PC-9 (cell line): ENCODE measurements around the gene CD300A. TPM values are rescaled to one million over a fixed set of nuclear protein-coding genes. Genes with fewer than 3 reads are reported as not detected.

Experiments used
- BruUV-seq: library from RNA; stranded (reverse); fragments of 400-500 nt; replicated peaks from 2 replicates; lab custom pipeline; 2021; lab: Mats Ljungman, UMichigan
- CTCF ChIA-PET: fragments of 300-600 bp; sonication (Branson Sonifier 250); formaldehyde crosslinking; loops from one replicate; lab custom pipeline; 2022; ENCODE audit warnings: antibody characterized with exemption; lab: Charles Lee
- POLR2A ChIA-PET: fragments of 300-600 bp; sonication (Branson Sonifier 250); formaldehyde crosslinking; loops from one replicate; lab custom pipeline; 2022; ENCODE audit warnings: antibody characterized with exemption; ENCODE audit not compliant: unreplicated experiment; lab: Charles Lee
- DNase-seq, 2 experiments: peaks; one replicate each; pipeline versions ENCODE4 v3.0.0 to v3.0.0-alpha.2; 2015 to 2022; ENCODE audit warnings: mixed read lengths in 1 of 2
- H2AFZ ChIP-seq: fragments of 200-600 bp; sonication (generic); 2 replicates; pipeline ENCODE4 v1.8.1; 2017; ENCODE audit warnings: antibody characterized with exemption
- H3F3A ChIP-seq: fragments of 200-600 bp; sonication (generic); 2 replicates; pipeline ENCODE4 v1.8.1; 2017; ENCODE audit warnings: antibody characterized with exemption, mild to moderate bottlenecking, low read depth; ENCODE audit not compliant: insufficient read depth
- H3K27ac ChIP-seq: fragments of 200-600 bp; sonication (generic); 2 replicates; pipeline ENCODE4 v1.6.1; 2016; ENCODE audit warnings: mixed run types
- H3K27me3 ChIP-seq: fragments of 200-600 bp; sonication (generic); 2 replicates; pipeline ENCODE4 v1.6.1; 2016; ENCODE audit warnings: low read depth, mixed run types; ENCODE audit not compliant: insufficient read depth
- H3K36me3 ChIP-seq: fragments of 200-600 bp; sonication (generic); 2 replicates; pipeline ENCODE4 v1.6.1; 2016; ENCODE audit warnings: low read depth, mixed run types
- H3K4me1 ChIP-seq: fragments of 200-600 bp; sonication (generic); replicated peaks from 2 replicates; pipeline ENCODE4 v1.6.1; 2016; ENCODE audit warnings: mixed run types; ENCODE audit not compliant: insufficient read depth
- H3K4me2 ChIP-seq: fragments of 200-600 bp; sonication (generic); 2 replicates; pipeline ENCODE4 v1.6.1; 2017; ENCODE audit warnings: mixed run types
- H3K4me3 ChIP-seq: fragments of 200-600 bp; sonication (generic); 2 replicates; pipeline ENCODE4 v1.6.1; 2016; ENCODE audit warnings: mixed run types
- H3K79me2 ChIP-seq: fragments of 200-600 bp; sonication (generic); 2 replicates; pipeline ENCODE4 v1.6.1; 2017; ENCODE audit warnings: low read depth, mixed run types
- H3K9me2 ChIP-seq: fragments of 200-600 bp; sonication (generic); 2 replicates; pipeline ENCODE4 v1.8.1; 2017; ENCODE audit warnings: mild to moderate bottlenecking; ENCODE audit not compliant: insufficient read depth
- H3K9me3 ChIP-seq: fragments of 200-600 bp; sonication (generic); 2 replicates; pipeline ENCODE4 v1.8.1; 2016; ENCODE audit warnings: low read depth; ENCODE audit not compliant: insufficient read depth
- H4K20me1 ChIP-seq: fragments of 200-600 bp; sonication (generic); 2 replicates; pipeline ENCODE4 v1.8.1; 2017; ENCODE audit not compliant: insufficient read depth
- EZH2 ChIP-seq: fragments of 200-600 bp; sonication (generic); IDR thresholded peaks from 2 replicates; pipeline ENCODE4 v1.8.0; 2017; ENCODE audit warnings: antibody characterized with exemption, low read depth
- intact Hi-C: fragments of 100-400 bp; cut with micrococcal nuclease; formaldehyde crosslinking; loops from one replicate; pipeline ENCODE4 v1.10.0; 2022; ENCODE audit not compliant: unreplicated experiment
- total RNA-seq: library from RNA; stranded (reverse); gene quantifications from 2 replicates; pipeline ENCODE4 v1.2.3, GENCODE V29; 2021
- TF ChIP-seq, protein P1 (sequence below): fragments of 200-600 bp; sonication (generic); conservative IDR thresholded peaks from 2 replicates; pipeline ENCODE4 v1.6.1; 2017; ENCODE audit warnings: mixed run types, antibody characterized with exemption, mild to moderate bottlenecking, moderate library complexity

CD300A gene
- total RNA-seq, 1 experiment from 2014 or later: not detected

DNA sequence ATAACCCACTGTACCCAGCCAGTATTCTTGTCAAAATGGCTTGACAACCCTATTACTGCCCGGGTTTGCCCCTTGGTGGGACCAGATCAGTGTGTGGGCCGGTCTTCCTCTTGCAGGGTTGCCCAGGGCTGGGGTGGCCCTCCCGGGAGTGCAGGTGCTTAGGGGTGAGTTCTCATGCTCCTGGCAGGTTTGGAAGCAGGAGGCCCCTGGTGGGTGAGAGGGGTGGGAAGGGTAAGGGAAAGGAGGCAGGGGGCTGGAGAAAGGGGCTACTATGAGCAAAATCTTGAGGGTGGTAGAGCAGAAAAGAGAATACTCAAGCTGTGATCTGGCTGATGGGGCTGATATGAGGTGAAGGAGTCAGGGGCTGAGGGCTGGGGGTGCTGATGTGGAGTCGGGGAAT lies 6.5 kb downstream of the CD300A start:
- Histone ChIP-seq H3K9me3 (peaks cover 9% of the 10 kb centered on the region; the same call in 1 of the 2 replicates), H3K27me3 (peaks cover 86% of the 10 kb centered on the region), H3K4me3 (no peak overlapping the region), H3K27ac (no peak overlapping the region), H3K4me2 (no peak overlapping the region), H3K79me2 (no peaks in the 10 kb centered on the region), H3K9me2 (no peaks in the 10 kb centered on the region), H4K20me1 (no peaks in the 10 kb centered on the region), H3K4me1 (no peaks in the 10 kb centered on the region), H2AFZ (no peak overlapping the region), H3F3A (no peaks in the 10 kb centered on the region), H3K36me3 (no peaks in the 10 kb centered on the region)
- intact Hi-C loops: no loop called here
- TF ChIP-seq, protein P1, sequence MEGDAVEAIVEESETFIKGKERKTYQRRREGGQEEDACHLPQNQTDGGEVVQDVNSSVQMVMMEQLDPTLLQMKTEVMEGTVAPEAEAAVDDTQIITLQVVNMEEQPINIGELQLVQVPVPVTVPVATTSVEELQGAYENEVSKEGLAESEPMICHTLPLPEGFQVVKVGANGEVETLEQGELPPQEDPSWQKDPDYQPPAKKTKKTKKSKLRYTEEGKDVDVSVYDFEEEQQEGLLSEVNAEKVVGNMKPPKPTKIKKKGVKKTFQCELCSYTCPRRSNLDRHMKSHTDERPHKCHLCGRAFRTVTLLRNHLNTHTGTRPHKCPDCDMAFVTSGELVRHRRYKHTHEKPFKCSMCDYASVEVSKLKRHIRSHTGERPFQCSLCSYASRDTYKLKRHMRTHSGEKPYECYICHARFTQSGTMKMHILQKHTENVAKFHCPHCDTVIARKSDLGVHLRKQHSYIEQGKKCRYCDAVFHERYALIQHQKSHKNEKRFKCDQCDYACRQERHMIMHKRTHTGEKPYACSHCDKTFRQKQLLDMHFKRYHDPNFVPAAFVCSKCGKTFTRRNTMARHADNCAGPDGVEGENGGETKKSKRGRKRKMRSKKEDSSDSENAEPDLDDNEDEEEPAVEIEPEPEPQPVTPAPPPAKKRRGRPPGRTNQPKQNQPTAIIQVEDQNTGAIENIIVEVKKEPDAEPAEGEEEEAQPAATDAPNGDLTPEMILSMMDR: no peak
- TF ChIP-seq EZH2: no peak
- ChIA-PET CTCF (no interaction called here), POLR2A (no interaction called here)
- no TSS peak for BruUV-seq
- no peak for DNase-seq

DNA sequence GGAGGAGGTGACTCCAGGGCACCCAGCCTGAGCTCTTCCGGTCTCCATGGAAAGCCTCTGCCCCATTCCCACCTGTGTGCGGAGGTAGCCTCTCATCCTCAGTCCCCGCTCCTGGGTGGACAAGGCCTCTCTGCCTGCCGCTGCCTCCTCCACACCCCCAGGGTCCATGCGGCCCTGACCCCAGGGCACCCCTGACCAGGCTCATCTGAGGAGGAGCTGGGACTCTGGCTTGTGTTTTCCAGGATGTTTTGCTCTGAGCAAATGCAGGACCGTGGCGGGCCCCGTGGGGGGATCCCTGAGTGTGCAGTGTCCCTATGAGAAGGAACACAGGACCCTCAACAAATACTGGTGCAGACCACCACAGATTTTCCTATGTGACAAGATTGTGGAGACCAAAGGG lies 6.9 kb downstream of the CD300A start:
- Histone ChIP-seq H3K9me2 (no peaks in the 10 kb centered on the region), H4K20me1 (no peaks in the 10 kb centered on the region), H3K4me3 (no peak overlapping the region), H3K36me3 (no peaks in the 10 kb centered on the region), H2AFZ (no peak overlapping the region), H3K4me1 (no peaks in the 10 kb centered on the region), H3K4me2 (no peak overlapping the region), H3K79me2 (no peaks in the 10 kb centered on the region), H3K9me3 (peaks cover 9% of the 10 kb centered on the region; the same call in 1 of the 2 replicates), H3K27me3 (peaks cover 90% of the 10 kb centered on the region), H3F3A (no peaks in the 10 kb centered on the region), H3K27ac (no peak overlapping the region)
- ChIA-PET POLR2A (no interaction called here), CTCF (interaction anchor here (0.6 kb wide), 1 partner anchor 400 kb away, joined by 4 read pairs; no protein-coding TSS in a partner anchor)
- TF ChIP-seq, protein P1: no peak
- DNase-seq: no peak
- BruUV-seq: no TSS peak
- intact Hi-C loops: no loop called here

DNA sequence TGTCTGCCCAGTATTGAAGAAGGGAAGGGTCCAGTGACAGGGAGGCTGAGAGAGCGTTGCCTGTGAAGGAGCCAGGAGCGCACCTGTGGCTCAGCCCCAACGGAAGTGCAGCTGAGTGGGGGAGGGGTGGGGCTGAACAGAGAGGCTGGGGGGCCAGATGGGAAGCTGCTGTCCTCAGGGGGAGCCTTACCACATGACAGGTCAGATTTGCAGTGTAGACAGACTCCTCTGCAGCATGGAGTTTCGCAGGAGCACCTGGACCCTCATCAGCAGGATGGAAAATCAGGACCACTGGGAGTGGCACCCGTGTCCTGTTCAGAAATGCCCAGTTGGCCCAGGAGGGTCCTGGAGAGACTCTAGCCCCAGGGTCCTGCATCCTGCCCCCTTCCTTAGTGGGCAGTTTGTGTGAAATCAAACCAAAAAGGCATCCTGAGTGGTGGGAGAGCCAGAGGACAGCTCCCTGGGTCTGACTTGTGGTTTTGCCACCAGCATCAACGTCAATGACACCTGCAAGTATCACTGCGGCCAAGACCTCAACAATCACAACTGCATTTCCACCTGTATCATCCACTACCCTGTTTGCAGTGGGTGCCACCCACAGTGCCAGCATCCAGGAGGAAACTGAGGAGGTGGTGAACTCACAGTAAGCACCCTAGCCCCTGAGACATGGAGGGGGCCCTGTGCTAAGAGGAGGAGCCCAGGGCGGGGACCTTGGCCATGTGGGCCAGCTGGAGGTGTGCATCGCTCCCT lies 7.8 kb downstream of the CD300A start:
- H3K4me2 ChIP-seq: no peak overlapping the region

More for the DNA sequence above, 7.8 kb downstream of the CD300A start:
- Histone ChIP-seq H3K9me3 (peaks cover 9% of the 10 kb centered on the region; the same call in 1 of the 2 replicates), H3K9me2 (no peaks in the 10 kb centered on the region), H3K4me1 (no peaks in the 10 kb centered on the region), H3K27ac (no peak overlapping the region), H3K36me3 (no peaks in the 10 kb centered on the region), H3K4me3 (no peak overlapping the region), H3K79me2 (no peaks in the 10 kb centered on the region), H3F3A (no peaks in the 10 kb centered on the region), H2AFZ (no peak overlapping the region), H4K20me1 (no peaks in the 10 kb centered on the region), H3K27me3 (peaks cover 98% of the 10 kb centered on the region)
- intact Hi-C loops: no loop called here
- ChIA-PET POLR2A (no interaction called here), CTCF (interaction anchor here (0.6 kb wide), 1 partner anchor 399 kb away, joined by 4 read pairs; no protein-coding TSS in a partner anchor)
- no TSS peak for BruUV-seq
- no peak for DNase-seq
- TF ChIP-seq, protein P1: no peak
- no peak for TF ChIP-seq EZH2
